ENCODE results near the gene NUB1.
A peak's percentile ranks its signal among the peaks of the same experiment; 100 is the strongest.

NUB1 gene

DNA sequence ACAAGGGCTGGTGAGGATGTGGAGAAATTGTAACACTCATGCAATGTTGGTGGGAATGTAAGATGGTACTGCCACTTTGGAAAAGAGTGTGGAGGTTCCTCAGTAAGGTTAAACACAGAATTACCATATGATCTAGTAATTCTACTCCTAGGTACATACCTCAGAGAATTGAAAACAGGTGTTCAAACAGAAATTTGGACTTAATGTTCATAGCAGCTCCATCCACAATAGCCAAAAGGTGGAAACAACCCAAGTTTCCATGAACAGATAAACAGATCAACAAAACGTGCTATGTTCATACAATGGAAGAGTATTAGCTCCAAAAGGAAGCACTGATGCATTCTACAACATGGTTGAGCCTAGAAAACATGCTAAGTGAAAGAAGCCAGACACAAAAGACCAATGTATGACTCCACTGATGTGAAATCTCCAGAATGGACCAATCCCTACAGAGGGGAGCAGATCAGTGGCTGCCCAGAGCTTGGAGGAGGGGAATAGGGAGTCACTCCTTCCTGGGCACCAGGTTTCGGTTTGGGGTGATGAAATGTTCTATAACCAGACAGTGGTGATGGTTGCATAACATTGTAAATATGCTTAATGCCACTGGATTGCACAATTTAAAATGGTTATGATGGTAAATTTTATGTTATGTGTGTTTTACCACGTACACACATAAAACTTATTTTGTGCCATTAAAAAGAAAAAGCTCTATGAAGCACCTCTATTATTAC is 73.9 kb downstream of the NUB1 start:
- Mint-ChIP-seq H3K4me1 (peaks cover 34% of the 10 kb centered on the region), H3K4me3 (no peak overlapping the region), H3K27me3 (ENCODE audit: low read depth, poor library complexity) (peaks cover 34% of the 10 kb centered on the region), H3K9me3 (peaks cover 45% of the 10 kb centered on the region), H3K27ac (no peak overlapping the region), H3K36me3 (ENCODE audit: low read depth) (peaks cover 30% of the 10 kb centered on the region)
- DNase-seq: no peak
- no peak for TF ChIP-seq CTCF (IDR thresholded peaks at IDR 0.05)

DNA sequence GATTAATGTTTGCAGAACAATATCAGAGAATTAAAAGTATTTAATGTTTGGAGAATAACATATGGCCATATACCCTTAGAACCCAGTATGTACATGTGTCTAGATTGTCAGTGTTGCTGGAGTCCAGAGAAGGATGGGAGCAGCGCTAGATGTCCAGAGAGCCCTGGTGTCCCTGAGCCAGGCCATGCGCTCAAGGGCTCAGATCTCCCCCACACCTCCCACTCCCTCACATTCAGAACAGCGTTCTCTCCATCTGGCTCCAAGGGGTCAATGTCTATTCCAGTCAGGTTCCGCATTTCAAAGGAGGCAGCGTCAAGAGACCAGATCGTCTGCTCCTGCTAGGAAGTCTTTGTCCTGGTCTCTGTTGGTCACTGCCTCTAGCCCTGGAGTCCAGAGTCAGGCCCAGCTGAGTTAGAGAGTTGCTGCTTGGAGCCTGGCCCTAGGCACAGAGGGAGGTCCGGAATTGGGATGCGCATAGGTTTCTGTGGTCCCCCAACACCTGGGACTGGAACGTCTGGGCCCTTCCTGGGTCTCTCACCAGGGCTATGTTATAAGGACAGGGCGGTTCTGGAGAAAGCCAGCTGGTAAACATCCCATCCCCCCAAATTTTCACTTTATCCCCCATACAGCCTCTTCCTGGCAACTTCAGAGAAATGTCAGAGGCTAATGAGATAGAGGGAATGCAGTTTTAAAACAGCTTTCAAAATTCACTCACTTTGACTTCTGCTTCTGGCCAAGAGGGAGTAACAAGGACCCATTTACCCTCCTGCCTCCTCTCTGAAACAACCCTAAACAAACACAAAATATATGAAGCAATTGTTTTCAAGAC is 74.7 kb downstream of the NUB1 start:
- Mint-ChIP-seq H3K27me3 (ENCODE audit: low read depth, poor library complexity) (peaks cover 29% of the 10 kb centered on the region), H3K4me3 (no peak overlapping the region), H3K9me3 (peaks cover 53% of the 10 kb centered on the region), H3K4me1 (peaks cover 27% of the 10 kb centered on the region), H3K36me3 (ENCODE audit: low read depth) (peaks cover 34% of the 10 kb centered on the region), H3K27ac (peak overlapping the region; percentile 39)
- TF ChIP-seq CTCF (IDR thresholded peaks at IDR 0.05): no peak
- DNase-seq: no peak

GRCh38 chr7:151416941-151417315 is 75.3 kb downstream of the NUB1 start:
- Mint-ChIP-seq H3K4me3 (no peak overlapping the region), H3K36me3 (ENCODE audit: low read depth) (peaks cover 37% of the 10 kb centered on the region), H3K9me3 (peaks cover 59% of the 10 kb centered on the region), H3K27me3 (ENCODE audit: low read depth, poor library complexity) (peaks cover 26% of the 10 kb centered on the region), H3K27ac (no peak overlapping the region), H3K4me1 (peaks cover 21% of the 10 kb centered on the region)
- DNase-seq: no peak
- TF ChIP-seq CTCF (IDR thresholded peaks at IDR 0.05): no peak

DNA sequence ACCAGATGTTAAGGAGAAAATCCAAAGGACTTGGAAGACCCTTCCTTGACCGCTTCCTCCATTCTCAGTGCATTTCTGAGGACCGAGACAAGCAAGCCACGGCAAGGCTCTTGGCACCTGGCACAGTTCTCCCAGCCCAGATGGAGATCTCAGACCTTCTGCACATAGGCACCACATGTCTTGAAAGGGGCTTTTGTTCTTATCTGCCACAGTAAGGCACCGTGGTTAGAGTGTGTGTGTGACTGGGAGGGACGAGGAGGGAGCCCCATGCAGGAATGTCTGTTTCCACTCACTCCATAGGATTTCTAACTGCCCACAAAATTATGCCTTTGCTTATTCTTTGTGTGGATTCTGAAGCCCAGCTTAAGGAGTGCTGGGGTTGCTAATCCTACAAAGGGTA is 78.5 kb downstream of the NUB1 start:
- Mint-ChIP-seq H3K27ac (no peak overlapping the region), H3K4me1 (peaks cover 13% of the 10 kb centered on the region), H3K27me3 (ENCODE audit: low read depth, poor library complexity) (peaks cover 14% of the 10 kb centered on the region), H3K9me3 (peaks cover 80% of the 10 kb centered on the region), H3K36me3 (ENCODE audit: low read depth) (peaks cover 40% of the 10 kb centered on the region), H3K4me3 (no peak overlapping the region)
- no peak for TF ChIP-seq CTCF (IDR thresholded peaks at IDR 0.05)
- no peak for DNase-seq

GRCh38 chr7:151422212-151422611 is 80.6 kb downstream of the NUB1 start:
- H3K4me1 Mint-ChIP-seq: peaks cover 19% of the 10 kb centered on the region
- peaks cover 70% of the 10 kb centered on the region for H3K9me3 Mint-ChIP-seq
- DNase-seq: no peak
- H3K36me3 Mint-ChIP-seq (ENCODE audit: low read depth): peaks cover 35% of the 10 kb centered on the region
- no peak overlapping the region for H3K27ac Mint-ChIP-seq
- no peak for TF ChIP-seq CTCF (IDR thresholded peaks at IDR 0.05)
- H3K4me3 Mint-ChIP-seq: no peak overlapping the region
- peaks cover 14% of the 10 kb centered on the region for H3K27me3 Mint-ChIP-seq (ENCODE audit: low read depth, poor library complexity)
